HG02852 (cell line): ENCODE results near the gene NOTCH2.
"Not testable (repeated sequence)": the region's sequence is repeated elsewhere in the genome, so short reads cannot be mapped to it uniquely, and the experiment has no call there.

Experiments
- ATAC-seq: cut with Tn5 transposase; IDR thresholded peaks from one replicate; pipeline ENCODE4 v1.9.1; 2021; ENCODE audit warnings: mild to moderate bottlenecking, moderate library complexity; ENCODE audit not compliant: unreplicated experiment

NOTCH2 gene

DNA sequence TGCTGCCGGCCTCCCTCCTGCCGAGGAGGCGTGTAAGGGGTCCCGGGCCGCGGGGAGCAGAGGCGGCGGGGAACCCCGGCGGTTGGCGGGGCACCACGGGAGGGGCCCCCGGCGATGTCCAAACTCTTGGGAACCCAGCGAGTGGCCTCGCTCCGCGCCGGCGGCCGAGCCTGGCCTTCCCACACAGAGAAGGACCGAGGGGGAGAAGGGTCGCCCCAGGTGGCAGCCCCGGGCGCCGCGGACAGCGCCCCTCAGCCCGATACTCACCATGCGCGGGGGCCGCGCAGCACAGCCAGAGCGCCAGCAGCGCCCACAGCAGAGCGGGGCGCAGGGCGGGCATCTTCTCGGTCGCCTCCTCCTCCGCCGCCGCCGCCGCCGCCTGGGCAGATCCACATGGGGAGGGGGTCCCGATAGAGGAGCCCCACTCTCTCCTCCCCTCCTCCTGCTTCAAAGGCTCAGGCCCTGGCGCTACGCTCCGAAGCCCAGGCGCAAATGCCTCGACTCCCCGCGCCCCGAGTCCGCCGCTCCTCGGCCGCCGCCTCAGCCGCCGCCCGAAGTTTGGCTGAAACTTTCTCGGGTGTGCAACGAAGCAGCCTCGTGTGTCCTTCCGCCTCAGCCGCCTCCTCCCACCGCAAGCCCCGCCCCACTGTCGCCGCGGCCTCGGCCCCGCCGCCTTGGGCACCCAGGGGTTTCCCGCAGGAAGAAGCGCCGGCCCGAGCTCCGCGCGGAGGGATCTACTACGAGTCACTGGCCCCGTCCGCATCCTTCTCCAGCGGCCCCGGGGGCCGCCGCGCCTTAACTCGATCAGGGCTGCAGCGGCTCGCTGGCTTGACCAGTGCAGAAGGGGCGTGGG lies at the start of gene NOTCH2:
NOTCH2 (minus strand) TSS at position 596 of the 853 bp plus-strand sequence; CDS start at position 340, 256 bp downstream.
- peak; percentile 54 for ATAC-seq

DNA sequence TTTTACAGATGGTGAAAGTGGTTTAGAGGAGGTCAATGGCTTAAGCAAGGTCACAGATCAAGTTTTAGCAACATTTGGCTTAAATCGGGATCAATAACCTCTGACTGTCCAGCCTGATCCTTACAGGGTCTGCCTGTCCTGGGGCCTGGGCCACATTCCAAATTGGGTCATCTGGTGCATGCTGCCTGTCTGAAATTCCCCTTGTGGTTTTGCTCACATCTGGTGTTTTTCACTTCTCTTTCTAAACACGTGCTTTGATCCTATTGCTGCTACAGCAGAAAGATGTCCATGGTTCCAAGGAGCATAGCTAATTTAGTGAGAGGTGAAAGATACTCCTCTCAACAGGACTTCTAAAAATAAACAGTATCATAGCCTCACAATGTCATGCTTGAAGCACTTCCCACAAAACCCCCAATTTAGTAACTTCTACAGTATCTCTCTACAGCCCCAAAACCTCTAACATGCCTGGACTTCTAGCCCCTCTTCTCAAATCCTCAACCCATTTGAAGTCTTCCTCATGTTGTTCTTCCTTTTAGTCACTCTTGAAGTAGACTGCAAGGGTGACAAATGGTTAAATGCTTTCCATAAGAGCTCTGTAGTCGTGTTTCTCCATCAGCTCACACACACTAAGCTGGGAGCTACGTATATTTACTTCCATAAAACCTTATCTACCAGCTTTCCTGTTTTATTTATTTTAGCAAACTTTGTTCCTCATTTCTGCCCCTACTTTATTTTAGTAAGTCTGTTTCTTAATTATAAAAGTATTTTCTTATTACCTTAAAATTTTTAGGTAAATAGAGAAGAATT lies 48.1 kb upstream of the NOTCH2 start:
- ATAC-seq: peak; percentile 71

DNA sequence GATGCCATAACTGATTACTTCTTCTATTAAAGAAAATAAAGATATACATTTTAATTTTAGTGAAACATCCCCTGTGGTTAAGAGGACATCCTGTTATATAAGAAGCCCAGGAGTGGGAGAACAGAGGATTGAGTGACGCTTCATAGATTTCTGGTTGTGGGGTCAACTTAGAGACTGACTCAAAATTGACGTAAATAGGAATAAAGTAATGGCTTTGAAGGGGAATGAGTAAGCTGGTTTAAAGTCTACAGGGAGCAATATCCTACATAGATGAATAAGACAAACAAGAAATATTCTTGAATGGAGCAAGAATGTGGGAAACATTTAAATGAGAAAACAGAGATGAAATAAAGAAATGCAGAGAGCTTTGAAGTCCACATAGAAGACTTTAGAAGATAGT lies 46.6 kb upstream of the NOTCH2 start:
- not testable (repeated sequence) for ATAC-seq

DNA sequence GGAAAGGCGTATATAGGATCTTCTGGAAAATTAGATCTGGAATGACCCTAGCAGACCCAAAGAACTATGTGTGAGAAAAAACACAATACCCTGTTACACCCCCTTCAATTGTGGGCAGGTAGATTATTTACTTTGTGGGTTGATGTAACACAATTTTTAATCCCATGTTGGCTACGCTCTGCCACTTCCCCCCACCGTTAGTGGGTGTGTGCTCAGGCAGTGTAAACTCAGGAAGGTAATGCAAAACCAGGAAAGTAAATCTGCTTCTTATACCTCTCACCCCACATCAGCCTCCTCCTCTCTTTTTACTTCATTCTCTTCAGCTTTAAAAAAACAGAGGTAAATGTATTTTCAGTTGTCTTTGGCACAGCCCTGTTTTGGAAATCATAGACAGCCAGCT lies 43.7 kb upstream of the NOTCH2 start:
- ATAC-seq: not testable (repeated sequence)

DNA sequence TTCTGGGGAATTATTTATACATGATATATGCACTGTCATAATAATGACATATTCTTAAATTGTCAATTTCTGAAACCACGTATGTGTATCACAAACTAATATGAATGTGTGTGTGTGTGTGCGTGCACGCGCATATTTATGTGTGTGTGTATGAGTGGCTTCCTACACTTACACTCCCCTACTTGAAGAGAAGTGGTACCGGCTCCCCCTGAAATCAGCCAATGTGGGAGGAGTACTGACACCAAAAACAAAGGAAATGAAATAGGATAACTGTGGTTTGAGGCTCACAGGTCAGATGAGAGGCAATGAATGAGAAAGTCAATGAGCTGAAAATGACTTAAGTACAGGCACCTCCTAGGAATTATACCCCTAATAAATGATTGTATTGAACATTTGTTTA lies 42.8 kb upstream of the NOTCH2 start:
- ATAC-seq: not testable (repeated sequence)

DNA sequence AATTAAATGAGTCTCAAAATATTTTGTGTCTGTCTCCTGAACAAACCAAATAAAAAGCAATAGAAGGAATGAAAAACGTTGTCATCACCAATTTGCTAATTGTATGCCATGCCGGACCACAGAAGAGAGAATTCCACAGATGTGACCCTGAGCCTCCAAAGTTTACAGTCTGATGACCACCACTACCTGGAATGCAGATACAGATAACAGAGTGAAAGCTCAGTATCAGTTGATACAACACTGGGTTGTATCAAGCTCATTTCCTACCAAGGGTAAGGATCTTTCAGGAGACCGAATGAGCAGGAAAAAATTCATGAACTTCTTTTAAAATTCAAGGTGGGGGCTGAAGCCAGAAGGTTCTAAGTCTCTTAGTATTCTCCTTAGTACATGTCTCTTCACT lies 42.3 kb upstream of the NOTCH2 start:
- ATAC-seq: not testable (repeated sequence)

DNA sequence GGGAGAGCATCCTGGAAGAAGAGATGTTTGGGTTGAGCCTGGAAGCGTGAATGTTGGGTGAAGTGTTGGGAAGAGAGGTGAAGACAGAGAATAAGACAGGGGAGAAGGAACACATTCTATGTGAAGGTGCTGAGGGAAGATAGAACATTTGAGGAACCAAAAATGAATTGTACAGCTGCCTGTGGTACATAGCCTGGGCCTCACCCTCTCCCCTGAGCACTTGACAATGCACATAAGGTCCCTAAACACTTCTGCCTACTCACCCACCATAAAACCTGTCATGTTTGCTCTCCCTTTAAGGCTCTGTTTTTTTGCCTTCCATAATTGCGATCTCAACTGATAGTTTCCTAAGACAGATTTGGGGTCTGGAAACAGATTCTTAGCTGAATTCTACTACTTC lies 41.5 kb upstream of the NOTCH2 start:
- ATAC-seq: not testable (repeated sequence)

DNA sequence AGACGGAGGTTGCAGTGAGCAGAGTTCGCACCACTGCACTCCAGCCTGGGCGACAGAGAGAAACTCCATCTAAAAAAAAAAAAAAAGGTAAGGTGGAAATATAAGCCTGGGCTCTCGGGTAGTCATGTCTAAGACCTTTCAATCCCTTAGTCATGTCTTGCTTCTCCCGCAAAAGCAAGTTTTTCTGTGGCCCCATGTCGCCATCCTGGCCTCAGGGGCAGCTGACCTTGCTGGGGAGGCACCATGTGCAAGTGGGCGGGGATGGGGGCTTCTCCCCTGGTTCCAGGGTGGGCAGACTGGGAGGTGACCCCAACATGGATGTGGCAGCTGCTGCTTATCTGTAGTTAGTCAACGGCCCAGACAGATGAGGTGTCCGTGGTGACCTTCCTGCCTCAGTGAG lies 40.2 kb upstream of the NOTCH2 start:
- ATAC-seq: not testable (repeated sequence)

DNA sequence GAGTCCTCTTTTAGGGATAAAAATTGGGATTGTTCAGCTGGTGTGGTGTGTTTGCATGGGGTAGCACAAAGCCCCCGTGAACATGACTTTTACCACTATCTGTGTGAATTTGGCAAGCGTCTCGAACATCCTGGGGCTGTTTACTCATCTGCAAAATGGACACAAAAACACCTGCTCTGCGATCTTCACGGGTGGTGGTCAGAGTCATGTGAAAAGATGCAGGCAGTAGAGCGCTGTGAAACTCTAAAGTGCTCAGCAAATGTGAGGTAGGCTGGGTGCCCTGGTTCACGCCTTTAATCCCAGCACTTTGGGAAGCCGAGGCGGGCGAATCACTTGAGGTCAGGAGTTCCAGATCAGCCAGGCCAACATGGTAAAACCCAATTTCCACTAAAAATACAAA lies 39.7 kb upstream of the NOTCH2 start:
- not testable (repeated sequence) for ATAC-seq

DNA sequence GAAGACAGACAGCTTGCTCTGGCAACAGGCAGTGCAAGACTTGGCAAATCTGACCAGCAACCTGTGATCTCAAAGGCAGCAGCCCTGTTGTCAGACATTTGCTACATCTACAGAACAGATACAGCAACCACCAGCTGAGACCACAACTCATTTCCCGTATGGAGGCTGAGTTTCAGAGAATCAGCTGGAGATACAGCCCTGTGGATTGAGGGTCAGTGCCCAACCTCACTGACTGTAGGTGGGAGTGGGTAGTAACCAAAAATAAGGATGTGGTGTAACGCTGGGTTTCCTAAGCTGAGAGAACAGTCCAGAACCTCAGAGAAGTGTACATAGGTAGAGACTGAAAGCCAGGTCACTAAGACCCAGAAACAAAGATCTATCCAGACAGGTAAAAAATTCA lies 35.8 kb upstream of the NOTCH2 start:
- ATAC-seq: not testable (repeated sequence)

DNA sequence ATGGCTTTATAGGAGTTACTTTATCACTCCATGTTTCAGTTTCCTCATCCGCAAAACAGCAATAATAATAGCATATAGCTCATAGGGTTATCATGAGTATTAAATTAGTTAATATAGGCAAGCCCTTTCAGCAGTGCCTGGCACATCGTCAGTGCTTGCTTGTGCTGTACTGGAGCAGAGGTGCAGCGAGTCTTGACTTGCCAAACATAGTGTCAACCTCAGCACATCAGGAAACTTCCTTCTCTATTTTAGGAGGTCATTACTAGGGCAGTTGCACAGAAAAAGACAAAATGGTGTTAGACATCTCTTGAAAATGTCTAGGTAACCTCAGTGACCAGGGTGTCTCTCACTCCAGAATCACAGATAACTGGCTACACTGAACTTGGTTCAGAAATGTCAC lies 34.3 kb upstream of the NOTCH2 start:
- ATAC-seq: not testable (repeated sequence)

DNA sequence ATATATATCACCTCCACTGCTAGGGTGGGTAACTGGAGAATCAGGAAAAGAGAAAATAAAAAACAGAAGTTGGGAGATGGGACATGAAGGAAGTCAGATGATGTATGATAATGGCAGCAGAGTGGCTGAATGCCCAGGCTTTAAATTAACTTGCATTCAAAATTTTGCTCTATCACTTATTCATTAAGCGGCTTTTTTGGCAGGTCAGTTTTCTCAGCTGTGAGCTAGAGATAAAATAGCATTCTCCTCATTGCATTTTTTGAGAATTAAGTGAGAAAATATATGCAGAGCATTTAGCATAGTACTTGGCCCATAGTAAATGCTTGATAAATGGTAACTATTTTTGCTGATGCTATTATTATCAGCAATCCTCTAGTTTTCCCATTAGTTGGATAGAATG lies 32.1 kb upstream of the NOTCH2 start:
- not testable (repeated sequence) for ATAC-seq

DNA sequence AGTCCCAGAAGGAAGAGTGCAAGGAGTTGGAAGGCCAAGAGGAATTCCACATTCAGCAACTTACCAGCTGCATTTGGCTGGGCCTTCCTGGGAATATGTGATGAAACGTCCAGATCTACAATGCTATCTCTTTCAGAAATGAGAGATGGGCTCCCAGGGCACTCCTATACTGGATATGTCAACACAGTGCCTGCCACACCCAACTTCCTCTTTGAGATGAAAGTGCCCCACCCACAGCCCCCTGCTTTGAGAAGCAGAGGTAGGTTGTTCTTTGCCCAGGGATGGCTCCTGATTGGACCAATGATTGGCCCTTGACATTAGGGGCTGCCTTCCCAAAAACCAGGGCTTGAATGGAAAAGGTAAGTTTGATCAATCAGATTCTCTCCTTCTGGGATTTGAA lies 31.1 kb upstream of the NOTCH2 start:
- ATAC-seq: not testable (repeated sequence)

DNA sequence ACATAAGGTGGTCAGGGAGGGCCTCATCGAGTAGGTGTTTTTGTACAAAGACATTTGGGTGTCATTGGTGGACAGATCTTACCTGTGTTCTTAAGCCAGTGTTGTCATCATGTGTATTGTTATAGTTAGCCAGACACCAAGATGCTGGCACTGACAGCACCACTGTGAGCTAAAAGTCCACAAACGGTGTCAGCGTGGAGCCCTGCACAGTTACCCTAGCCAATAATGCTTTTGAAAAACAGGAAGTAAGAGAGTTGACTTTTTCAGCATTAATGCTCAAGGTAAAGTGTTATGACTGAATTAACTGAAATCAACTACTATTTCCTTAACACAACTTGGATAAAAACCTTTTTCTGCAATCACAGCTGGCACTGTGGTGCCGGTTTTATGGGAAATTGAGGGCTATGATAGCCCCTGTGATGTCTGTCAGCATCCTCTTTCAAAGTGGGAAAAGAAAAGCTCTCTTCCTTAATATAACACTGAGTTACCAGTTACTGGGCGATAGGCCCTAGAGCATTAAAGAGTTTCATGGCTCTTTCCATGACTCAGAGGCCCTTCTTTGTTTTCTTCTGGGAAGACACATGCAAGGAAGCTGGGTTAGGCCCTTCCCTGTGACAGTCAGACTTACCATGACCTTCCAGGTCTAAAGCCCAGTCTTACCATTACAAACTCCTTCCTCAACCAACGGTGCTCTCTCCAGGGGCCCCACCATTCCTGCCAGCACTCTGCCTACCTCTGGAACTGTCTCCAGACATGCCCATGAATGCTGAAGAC lies 29.7 kb upstream of the NOTCH2 start:
- ATAC-seq: not testable (repeated sequence)

DNA sequence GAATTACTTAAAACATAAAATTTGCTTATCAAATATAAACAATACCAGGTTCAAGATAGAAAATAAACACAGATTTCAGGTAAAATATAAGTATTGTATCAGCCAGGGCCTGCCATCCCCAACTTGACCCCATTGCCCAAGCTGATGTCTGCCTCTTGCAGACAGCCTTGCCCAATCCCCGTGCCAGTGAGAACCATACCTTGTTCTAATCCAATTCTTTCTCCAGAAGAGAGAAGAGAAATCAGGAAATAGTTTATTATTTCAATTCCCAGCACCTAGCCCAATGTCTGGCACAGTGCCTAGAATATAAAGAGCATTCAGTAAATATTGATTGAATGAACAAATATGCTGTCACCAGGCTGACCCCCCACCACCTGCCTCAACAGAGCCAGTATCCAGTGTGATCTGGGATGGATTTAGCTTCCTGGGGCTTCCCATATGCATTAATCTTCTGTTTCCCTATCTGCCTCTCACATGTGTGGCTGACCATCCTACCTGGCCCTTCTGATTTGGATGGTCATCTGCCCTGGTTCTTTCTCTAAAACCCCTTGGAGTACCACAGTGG lies 27.6 kb upstream of the NOTCH2 start:
- ATAC-seq: not testable (repeated sequence)

DNA sequence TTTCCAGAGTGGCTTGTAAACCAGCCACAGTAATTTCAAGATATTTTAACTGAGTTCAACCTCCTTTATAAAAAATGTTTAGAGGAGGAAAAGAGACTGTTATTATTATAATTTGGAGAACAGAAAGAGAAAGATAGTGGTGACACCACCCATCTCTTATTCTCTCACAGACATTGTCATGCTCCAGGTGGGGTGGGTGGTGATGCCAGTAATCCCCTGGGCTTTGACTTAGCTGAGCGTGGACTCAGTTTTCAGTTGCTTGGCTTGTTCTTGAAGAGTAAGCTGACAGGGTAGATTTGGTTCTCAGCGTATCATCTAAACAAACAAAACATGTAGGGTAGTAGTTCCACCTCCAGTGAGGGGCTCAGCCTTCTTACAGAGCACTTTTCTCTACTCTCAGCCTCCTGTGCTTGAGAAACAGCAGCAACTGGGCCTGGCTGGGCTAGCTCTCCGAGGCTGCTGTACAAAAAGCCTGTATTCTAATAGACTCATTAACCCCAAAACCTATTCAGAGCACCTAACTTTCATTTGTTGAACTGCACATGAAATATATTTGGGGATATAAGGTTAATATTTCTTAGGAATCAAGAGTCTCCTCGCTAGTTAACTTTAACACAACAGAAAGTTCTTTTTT lies 24.2 kb upstream of the NOTCH2 start:
- ATAC-seq: not testable (repeated sequence)

DNA sequence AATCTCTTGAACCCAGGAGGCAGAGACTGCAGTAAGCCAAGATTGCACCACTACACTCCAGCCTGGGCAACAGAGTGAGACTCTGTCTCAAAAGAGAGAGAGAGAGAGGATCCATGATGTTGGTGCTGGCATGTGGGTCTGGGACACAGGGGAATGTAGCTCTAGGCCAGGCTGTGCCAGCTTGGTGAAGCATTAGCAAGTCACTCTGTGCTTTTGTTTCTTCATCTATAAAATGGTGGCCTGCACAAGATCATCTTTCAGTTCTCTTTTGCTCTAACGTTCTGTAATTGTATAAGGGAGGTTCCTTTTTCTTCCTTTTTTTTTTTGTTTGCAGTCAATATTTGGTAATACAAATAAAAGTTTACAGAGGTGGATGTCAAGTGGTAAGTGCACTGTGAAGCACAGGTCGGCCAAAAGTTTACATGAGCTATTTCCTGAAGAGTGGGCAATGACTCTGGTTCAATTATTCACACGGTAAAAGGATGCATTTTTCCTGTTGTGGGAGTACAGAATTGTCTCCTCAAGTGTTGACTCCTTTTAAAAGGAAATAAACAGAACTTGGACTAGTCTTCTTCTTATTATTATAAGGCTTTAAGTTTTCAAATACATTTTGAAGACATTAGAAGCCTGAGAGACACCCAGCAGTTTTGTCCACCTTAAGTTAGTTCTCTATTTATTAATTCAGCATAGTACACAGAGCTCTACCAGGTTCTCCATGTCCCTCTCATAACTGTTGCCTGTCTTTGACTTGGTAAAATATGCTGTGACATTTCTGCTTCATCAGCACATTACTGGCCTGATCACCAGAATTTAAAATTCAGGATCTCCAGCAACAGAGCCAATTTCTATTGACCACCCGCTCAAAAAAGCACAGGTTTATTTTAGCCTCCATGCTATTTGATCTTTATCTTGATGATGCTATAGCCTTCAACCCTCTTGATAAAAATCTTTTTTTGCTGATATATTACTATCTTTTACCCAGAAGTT lies 23.1 kb upstream of the NOTCH2 start:
- not testable (repeated sequence) for ATAC-seq

DNA sequence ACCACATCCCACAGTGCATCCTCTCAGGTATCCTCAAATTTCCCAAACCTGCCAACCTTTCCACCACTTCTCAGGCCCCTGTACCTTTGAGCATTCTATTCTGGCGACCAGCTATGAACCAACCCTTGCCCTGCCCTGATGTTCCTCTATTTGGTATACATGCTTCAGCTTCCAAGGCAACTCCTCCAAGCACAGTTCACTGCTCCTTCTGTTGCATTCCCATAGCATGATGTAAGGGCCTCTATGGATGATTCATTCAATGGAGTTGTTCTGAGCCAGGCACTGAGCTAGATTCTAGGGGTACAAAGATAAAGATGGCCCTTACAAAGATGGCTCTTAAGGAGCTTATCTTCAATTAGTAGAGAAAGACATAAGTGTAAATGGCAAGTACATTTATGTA lies 21.4 kb upstream of the NOTCH2 start:
- ATAC-seq: not testable (repeated sequence)

DNA sequence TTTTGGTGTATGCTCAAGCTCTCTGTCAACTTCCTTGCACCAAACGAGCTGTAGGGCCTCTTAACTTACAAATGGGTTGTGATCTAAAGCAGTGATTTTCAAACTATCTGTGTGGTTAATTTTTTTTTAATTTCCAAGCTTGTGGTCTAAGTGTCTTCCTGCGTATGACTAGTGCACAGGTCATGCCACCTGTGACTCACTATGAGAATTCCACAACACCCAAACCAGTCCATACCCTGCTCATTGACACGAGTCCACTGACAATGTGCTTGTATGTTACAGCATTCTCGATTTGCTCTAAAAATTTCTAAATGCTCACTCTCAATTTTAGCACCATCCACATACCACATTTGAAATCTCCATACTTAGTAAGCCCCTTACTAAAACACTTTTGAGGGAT lies 18.5 kb upstream of the NOTCH2 start:
- not testable (repeated sequence) for ATAC-seq
